GM18517 (cell line): Measurements from ENCODE around the gene SAMD4A.

ENCODE experiments used
- ATAC-seq: cut with Tn5 transposase; IDR thresholded peaks from one replicate; pipeline ENCODE4 v1.9.1; 2021; ENCODE audit warnings: mild to moderate bottlenecking, moderate library complexity; ENCODE audit not compliant: unreplicated experiment

The SAMD4A gene

DNA sequence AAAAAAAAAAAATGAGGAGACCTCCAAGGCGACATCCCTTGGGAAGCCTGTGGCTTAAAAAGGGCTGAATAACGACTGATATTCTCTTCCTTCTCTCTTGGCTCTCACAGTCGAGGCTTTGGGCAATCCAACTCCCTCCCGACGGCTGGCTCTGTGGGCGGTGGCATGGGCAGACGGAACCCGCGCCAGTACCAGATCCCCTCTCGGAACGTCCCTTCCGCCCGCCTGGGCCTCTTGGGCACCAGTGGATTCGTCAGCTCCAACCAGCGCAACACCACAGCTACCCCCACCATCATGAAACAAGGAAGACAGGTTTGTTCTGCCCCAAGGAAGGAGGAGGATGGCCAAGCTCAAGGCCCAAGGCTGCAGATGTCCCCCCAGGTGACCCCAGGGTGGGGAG, 207.9 kb downstream of the SAMD4A start:
- ATAC-seq: no peak

DNA sequence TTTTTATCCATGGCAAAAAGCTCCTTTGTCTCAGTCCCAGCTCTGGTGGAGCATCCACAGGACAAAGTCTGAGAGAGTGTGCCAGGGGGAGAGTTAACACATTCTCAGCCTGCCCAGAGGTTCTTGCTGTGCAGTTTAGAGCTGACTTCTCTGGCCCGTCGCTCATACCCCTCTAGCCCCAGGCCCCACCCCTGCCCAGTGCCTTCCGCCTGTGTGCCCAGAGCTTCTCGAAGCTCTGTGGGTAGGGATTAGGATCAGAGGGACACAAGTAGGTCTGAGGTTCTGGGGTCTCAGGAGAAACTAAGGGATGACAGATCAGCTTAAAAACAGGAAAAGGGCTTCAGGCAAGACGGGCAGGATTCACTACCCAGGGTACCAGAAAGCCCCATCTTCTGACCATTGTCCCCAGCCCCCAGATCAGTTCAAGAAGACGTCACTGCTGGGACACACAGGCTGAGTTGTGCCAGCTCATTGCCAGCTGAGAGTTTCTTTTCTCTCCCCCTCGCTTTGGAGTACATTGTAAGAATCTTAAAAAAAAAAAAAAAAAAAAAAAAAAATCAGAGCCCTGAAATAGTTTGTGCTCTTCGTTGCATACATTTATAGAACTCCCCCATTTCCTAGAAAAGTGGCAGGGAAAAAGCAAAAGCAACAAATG, 208.7 kb downstream of the SAMD4A start:
- ATAC-seq: no peak

DNA sequence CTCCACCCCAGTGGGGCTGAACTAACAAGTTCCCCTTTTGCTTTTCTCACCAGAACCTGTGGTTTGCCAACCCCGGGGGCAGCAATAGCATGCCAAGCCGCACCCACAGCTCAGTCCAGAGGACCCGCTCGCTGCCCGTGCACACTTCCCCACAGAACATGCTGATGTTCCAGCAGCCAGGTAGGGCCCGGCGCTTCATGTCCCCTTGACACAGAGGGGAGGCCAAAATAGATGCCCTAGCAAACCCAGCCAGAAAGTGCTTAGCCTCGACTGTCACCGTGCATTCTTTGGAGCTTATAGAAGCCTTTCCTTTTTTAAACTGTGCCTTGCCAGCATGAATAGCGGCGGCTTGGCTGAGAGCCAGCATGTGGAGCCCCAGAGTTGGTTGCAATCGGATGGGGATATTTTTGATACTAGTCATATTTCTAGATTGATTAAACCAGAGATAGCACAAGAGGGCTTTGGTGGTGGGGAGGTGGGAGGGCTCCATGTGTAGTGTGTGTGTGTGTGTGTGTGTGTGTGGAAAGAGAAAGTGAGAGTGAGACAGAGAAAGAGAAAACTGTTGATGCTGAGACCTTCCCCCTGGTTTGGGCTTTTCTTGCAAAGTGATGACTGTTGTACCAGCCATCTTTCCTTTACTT, 209.6 kb downstream of the SAMD4A start:
- ATAC-seq: no peak

DNA sequence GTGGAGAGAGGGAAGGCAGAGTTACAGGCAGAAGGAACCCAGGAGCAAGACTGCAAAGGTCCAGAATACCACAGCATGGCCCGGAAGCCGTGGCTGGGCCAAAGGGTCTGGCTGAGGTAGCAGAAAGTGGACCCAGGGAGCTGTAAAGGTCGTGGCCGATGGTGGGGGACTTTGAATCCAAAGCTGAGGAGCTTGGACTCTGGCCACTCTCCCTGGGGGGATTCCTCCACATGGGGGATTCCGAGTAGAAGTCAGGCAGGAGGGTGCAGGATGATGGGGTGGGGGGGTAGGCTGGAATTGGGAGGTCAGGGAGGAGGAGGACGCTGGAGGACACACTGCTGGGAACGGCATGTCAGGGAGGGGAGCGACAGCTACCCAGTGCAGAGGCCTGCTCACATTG, 210.5 kb downstream of the SAMD4A start:
- no peak for ATAC-seq

DNA sequence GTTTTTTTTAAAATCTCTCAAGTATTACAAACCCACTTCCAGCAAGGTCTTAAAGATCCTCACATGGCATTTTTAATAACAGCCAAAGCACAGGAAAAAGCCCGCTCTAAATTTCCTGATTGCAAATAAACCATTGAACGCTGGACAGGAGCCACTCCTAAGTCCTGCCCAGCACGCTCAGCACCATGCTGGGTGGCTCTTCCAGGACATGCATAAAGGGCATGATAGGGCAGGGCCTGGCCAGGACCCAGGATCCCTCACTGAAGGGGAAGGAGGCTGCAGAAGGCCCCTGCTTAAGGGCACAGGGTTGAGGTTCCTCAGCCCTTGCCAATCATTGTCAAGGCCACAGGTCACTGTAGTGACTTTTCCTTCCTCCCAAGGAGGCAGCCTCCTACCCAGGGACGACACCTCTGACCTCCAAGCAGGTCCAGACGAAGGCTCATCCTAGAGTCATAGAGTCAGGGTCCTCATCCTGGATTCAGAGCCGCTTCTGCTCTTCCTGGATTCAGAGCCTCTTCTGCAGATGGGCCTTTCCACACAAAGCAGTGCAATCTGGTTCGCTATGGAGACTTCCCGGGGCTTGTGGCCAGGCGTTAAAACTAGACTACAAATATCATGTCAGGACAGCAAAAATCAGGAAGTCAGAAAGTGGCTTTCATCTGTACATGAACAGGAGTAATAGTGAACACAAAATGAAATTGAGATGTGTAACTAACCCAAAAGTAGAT, 211.9 kb downstream of the SAMD4A start:
- no peak for ATAC-seq

DNA sequence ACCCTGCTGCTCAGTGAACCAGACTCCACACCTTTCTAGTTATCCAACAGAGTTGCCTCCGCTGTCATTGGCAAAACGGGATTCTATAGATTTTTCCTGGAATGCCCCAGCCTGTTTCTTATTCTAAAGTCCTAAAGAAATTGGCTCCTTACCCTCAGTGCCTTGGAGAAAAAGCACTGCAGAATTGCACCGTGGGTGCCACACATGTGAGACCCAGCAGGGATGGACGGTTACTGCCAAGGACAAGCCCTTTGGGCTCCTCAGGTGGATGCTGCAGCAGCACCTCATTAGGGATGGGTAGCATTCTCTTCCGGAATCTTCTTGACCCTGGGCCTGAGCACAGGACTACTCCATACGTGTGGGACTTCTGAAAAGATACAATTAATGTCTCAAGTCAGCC, 214.2 kb downstream of the SAMD4A start:
- ATAC-seq: no peak

DNA sequence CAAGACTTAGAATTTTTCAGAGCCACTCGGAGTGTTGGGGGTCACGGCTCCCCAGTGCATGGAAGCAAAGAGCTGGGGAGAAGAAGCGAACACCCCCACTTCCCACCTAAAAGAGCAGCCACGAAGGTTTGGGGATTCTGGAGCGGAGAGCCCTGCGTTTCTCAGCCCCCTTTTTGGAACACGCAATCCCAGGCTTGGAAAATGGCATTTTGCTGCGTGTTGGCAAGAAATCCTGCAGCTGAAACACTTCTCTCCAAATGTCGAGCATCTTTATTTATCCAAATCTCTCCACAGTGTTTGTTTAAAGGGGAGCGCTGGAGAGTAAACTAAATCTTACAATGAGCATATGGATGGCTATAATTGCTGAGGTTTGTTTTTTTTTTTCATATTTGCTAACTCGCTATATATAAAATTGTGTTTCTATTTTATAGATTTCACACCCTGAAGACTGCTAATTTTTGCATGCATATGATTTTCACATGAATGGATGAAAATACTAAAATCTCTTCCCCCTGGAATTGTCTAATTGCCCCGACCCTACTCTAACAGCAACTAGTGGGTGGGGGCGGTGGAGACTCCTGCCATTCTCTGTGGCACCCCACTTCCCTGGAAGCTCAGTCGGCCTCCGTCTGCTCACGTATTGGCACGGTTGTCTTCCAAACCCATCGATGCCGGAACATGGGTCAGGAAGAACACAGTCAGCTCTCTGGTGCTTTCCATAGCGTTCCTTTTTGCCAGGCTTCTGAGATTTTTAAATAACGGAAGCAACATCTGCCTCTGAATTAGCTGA, 215.2 kb downstream of the SAMD4A start:
- no peak for ATAC-seq

DNA sequence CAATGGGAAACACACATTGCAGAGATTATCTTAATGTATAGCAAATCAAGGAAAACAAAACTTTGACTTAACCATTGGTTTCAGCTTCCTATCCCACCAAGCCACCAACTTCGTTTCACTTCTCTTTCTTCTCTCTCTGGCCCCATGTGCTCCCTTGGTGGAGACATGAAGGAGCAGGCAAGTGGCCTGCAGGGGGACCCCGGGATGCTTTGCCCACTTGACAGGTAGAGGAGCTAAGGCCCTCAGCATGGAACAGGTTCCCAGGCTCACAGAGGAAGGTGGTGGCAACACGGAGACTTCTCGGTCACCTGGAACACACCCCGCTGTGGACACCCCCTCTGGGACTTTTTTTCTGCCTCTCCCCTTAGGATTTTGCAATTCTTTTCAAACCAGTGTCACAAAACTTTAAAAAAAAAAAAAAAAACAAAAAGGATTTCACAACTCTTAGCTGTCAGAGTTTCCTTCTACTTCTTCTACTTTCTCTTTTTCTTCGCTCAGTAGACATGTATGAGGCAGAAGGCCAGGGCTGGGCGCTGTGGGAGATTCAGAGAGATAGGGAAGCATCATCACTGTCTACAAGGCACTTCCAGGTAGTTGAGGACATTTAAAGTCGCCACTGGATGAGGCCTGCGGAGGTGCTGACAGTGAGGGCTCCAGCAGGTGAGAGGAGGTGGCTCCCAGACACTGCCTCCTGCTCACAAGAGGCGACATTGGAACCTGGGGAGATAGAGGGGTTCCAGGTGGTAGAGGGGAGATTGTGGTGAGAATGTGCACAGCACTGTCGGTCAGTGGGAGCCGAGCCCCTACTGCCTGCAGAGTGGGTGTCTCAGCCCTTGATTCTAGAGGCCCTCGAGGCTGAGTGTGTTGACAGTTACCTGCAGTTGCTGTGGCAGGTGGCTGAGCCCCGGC, 216.1 kb downstream of the SAMD4A start:
- ATAC-seq: no peak

DNA sequence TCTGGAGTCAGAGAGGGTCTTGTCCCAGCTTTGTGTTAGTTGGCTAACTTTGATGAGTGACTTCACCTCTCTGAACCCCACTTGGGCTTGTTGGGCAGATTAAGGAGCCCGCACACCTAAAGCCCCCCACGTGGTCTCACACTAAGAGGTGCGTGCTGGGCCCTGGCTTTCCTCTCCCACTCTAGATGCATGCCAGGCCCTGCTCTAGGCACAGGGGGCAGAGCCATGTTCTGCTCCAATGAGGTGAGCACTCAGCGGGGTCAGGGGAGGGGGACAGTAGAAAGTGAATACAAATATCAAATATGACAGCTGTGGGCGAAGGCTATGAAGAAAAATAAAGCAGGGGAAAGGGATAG, 216.7 kb downstream of the SAMD4A start:
- no peak for ATAC-seq

DNA sequence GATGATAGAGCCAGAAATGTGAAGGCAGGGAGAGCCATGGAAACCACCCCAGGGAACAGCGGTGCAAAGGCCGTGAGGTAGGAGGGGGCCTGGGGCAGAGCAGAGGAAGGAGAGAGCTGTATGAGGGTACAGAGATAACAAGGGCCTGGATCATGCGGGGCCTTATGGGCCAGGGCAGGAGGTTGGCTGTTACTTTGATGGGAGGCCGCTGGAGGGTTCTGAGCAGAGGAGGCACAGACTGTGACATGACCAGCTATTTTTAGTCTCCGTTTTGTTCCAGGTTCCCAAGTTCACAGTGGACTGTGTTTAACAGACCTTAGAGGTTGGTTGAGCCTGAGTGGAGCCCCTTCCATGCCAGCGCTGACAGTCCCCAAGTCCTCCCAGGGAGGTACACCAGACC, 217.1 kb downstream of the SAMD4A start:
- ATAC-seq: no peak

DNA sequence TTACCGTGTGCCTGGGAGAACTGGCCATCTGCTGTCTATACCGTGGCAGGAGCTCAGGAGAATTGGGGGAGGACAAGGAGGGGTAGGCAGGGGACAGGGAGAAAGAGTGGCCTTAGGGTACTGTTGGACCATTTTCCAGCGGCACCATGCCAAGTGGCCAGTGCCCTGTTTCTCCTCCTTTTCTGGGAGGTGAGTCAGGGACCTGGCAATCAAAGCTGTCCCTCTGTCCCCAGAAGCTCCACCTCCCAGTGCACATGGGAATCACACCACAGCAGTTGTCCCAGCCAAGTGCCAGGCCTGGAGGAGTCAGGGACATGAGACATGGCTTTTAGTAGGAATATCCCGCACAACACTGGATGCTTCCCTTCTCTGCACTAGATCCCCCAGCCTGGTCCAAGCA, 217.7 kb downstream of the SAMD4A start:
- ATAC-seq: no peak

DNA sequence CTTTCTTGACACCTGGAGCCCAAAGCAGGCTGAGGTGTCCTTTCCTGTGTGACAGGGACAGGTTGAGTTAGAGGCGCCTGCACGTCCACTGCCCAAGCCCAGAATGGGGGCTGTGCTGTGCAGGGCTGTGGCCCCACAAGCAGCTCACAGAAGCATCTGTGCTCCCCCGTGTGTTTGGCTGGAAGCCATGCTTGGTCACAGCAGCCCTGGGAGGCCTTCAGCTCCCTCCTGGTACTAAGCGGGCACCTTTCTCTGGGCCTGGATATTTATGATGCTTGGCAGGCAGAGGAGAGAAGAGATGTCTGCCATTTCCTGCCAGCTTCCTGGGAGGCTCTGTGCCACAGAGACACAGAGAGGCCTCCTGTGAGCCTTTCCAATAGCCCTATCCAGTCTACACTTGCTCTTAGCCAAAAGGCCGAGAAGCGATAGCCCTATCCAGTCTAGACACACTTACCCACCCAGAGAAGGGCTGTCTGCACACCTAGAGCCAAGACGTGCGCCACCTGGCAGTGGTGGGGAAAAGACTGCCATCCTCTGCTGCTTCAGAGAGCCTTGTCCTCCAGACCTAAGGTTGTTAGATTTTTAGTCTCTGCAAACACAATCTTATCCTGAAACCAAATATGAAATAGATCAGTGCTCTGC, 218.3 kb downstream of the SAMD4A start:
- ATAC-seq: no peak

DNA sequence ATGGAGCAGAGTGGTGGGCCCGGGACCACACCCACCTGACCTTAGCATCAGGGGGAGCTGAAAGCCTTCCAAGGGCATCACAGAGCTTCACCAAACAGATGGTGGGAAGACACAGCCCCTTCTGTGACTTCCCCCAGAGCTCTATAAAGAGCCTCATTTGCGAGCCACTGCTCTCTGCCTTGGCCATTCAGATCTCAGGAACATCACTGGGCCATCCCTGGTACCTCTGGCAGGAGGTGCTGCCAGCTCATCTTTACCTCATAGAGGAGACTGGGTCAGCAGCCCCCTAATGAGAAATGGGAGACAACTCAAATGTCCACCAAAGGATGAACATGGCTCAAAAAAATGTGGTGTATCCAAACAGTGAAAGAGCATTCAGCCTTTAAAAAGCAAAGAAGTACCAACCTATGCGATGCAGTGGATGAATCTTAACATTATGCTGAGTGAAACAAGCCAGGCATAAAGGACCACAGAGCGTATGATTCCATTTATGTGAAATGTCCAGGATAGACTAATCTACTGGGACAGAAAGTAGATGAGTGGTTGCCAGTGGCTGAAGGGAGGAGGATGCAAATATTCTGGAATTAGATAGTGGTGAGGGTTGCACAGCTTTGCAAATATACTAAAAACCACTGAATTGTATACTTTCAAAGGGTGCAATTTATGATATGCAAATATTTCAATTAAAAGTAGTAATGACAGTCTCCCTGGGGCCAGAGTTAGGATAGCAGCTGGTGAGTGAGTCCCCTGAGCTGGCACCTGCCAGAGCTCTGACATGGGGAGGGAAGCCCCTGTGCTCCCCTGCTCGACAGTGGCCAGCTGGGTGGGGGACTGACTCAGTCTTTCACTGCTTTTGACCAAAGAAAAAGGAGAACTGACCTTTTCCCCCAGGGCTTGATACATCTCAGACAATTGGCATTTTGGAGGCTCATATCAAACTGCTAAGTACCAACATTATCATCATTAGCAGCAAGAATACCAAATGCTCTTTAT, 219.1 kb downstream of the SAMD4A start:
- ATAC-seq: no peak

DNA sequence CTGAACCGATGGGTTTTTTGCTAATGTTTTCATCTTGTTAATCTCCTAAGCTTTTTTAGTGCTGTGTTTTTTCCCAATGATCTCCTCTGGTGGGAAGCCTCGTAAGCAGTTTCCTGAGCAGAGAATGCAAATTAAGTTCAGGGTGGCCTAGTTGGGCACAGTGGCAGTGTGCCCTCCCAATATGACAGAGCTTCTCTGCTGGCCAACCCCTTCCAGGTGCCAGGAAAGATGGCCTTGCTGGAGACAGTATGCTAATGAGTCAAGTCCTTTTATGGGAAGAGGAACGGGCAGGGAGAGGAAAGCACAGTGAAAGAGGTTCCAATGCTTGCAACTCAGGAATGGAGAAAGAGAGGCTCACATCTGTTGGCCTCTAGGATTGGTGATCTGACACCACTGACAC, 219.9 kb downstream of the SAMD4A start:
- ATAC-seq: no peak

DNA sequence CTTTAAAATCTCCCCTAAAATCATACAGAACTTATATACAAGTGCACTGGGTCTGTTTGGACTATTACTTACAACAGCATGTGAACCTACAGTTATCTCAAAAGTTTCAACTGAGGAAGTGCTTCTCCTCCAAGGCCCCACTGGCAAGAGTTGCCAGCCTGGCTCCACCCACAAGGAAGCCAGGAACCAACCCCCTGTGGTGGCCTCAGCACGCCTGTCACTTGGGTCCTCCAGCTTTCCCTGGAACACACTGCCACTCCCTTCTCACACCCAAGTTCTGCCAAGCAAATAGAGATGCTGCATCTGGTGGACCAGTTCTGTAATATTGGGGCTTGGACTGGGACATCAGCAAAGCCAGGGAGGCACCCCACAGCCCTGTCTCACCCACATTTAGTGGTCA, 220.3 kb downstream of the SAMD4A start:
- ATAC-seq: no peak

DNA sequence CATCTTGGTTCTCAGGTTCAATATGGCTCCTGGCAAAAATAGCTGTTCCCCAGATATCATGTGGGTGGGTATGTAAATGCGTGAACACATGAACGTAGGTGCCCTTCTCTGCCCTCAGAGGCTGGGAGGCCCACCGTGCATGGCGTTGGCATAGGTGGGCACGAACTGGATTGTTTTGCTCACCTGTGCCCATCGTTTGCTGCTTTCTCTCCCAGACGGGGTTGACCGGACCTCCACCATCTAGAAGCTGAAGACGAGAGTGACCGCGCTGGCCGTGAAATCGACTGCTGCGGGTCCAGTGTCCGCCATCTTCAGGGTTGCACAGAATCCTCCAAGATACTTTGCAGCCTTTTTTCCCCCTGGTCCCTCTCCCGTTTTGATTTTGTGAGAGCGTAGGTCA, 221.8 kb downstream of the SAMD4A start:
- ATAC-seq: no peak

DNA sequence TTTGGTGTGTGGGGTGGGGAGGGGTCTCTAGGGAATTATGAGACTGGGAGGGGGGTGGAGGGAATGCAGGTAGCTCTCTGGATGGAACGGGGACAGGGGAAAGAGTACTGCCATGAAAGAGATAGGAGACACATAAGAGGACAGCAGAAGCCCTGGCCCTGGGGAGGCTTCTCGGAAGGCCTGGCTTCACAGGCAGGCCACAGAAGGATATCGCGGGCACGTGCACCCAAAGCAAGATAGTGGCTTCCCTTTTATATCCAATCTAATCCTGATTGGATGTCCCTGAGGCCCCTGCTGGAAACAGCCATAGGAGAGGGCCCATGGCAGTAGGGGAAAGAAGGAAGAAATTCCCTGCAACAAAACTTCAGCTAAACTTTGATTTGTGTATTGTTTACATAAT, 222.2 kb downstream of the SAMD4A start:
- ATAC-seq: no peak

DNA sequence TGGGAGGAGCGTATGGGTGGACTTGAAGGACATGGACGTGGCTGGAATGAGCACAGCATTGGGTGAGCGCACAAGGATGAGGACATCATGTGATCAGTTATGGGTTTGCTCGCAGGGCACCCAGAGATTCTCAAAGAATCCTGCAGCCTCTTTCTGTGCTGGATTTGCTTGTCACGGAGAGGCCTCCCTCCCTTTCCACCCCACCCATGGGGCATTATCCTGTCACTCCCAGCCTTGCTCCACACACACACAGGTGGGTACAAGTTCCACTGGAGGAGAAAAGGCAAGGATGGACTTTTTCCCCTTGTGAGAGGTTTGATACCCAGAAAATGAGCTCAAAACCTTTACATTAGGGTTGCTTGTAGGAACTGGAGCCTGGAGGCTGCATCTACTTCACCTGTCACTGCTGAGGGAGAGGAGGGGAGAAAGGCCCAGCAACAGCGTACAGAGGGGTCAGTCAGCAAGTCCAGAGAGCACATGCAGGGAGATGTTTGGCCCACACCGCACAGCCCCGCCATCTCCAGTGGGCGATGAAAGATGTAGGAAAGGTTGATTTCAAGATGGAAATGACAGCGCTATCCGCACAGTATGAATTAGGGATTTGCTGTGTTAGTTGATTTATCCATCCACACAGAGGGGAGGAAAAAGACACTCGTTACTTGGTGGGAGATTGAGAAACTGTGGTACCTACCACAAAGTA, 223.0 kb downstream of the SAMD4A start:
- ATAC-seq: no peak
